Tibial artery (tissue), 4 donors: ENCODE data around the gene DERL3.

Source experiments
- DNase-seq, 2 donors: peaks; one replicate each; pipeline ENCODE4 v3.0.0-alpha.2; 2019
- H3K27ac ChIP-seq, 2 donors: fragments of 200-600 bp; sonication (generic) in 1 of 2; 1 replicate in 1 of 2; 2 replicates in 1 of 2; pipeline ENCODE4 v1.5.1; 2018 to 2019; ENCODE audit warnings: mild to moderate bottlenecking in 1 of 2
- H3K27me3 ChIP-seq, 2 donors: fragments of 200-600 bp; sonication (generic) in 1 of 2; one replicate each; pipeline versions ENCODE4 v1.5.1 to v1.6.0; 2016 to 2019
- H3K36me3 ChIP-seq, 3 donors: fragments of 200-600 bp; sonication (generic) in 2 of 3; one replicate each; pipeline ENCODE4 v1.5.1; 2016 to 2019; ENCODE audit warnings: mild to moderate bottlenecking in 2 of 3
- H3K4me1 ChIP-seq, 4 donors: fragments of 200-600 bp; sonication (generic) in 2 of 4; 1 replicate in 3 of 4; 2 replicates in 1 of 4; pipeline ENCODE4 v1.5.1; 2016 to 2019
- H3K4me3 ChIP-seq, 2 donors: fragments of 200-600 bp; sonication (generic) in 1 of 2; 1 replicate in 1 of 2; 2 replicates in 1 of 2; pipeline ENCODE4 v1.5.1; 2018 to 2019; ENCODE audit warnings: mild to moderate bottlenecking in 2 of 2
- H3K9me3 ChIP-seq, 3 donors: fragments of 200-600 bp; sonication (generic) in 1 of 3; one replicate each; pipeline ENCODE4 v1.5.1; 2016 to 2019
- CTCF ChIP-seq, 2 experiments: fragments of 200-600 bp in 1 of 2; fragments of 450-650 bp in 1 of 2; IDR thresholded peaks; one replicate each; pipeline ENCODE4 v1.5.1; 2017 to 2019; ENCODE audit warnings: antibody characterized with exemption in 2 of 2, mild to moderate bottlenecking in 1 of 2, moderate library complexity in 1 of 2
- intact Hi-C: fragments of 100-400 bp; cut with DNase I; formaldehyde crosslinking; loops from one replicate; pipeline ENCODE4 v1.15.0; 2023; ENCODE audit warnings: low total_unique reads

Gene DERL3

GRCh38 chr22:23832226-23833016 lies 6.4 kb downstream of the DERL3 start:
- intact Hi-C loops, result no loop called here
- no peak overlapping the region for H3K27ac ChIP-seq
- no peak overlapping the region for H3K4me3 ChIP-seq
- DNase-seq, result peak in 1 of 2 donors; percentile 54
- H3K27me3 ChIP-seq, result no peaks in the 10 kb centered on the region
- H3K36me3 ChIP-seq, result peaks cover 4 to 86% (median 56%) of the 10 kb centered on the region in 3 donors
- H3K9me3 ChIP-seq, result no peaks in the 10 kb centered on the region
- peaks cover 0 to 32% (median 20%) of the 10 kb centered on the region in 4 donors for H3K4me1 ChIP-seq
- TF ChIP-seq CTCF (IDR thresholded peaks at IDR 0.05), result no peak

DNA sequence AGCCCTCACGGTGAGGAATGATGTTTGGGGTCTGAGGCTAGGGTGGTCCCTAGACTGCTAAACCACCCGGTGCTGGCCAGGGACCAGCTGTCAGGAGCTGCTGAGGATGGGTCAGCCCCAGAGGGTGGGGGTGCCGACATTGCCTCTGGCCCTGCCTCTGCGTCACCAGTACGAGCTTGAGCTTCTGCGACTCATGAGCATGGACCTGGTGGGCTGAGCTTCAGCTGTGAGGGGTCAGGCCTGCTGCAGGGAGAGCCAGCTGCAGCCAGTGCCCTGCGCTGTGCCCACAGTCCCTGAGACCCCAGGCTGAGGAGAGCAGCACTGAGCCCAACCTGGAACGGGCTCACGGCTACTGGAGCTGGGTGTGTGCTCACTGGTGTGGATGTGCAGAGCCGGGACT lies 7.0 kb downstream of the DERL3 start:
- peaks cover 8 to 87% (median 63%) of the 10 kb centered on the region in 3 donors for H3K36me3 ChIP-seq
- H3K27ac ChIP-seq, result no peak overlapping the region
- no peaks in the 10 kb centered on the region for H3K9me3 ChIP-seq
- peak in 1 of 2 donors; percentile 48 for DNase-seq
- peaks cover 0 to 32% (median 20%) of the 10 kb centered on the region in 4 donors for H3K4me1 ChIP-seq
- TF ChIP-seq CTCF (IDR thresholded peaks at IDR 0.05), result no peak
- intact Hi-C loops, result no loop called here
- H3K27me3 ChIP-seq, result no peaks in the 10 kb centered on the region
- no peak overlapping the region for H3K4me3 ChIP-seq

DNA sequence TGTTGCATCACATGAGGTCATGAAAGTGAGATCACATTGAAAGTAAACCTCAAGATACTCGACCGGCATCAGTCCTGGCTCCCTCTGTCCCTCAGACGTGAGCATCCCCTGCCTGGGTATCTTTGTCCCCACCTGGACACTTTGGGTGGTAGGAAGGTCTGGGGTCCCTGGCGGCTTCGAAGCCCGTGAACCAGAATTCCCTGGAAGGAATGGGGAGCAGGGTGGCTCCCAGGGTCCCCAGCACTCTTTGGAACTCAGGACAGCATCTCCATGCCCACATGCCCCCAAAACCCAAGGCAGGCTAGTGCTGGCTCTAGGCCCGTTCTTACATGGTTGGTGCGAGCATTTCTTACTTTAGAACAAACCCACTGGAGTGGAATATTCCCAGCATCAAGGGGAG lies 7.5 kb downstream of the DERL3 start:
- peak in 1 of 2 donors; percentile 45 for DNase-seq
- peaks cover 8 to 90% (median 68%) of the 10 kb centered on the region in 3 donors for H3K36me3 ChIP-seq
- peaks cover 0 to 32% (median 20%) of the 10 kb centered on the region in 4 donors for H3K4me1 ChIP-seq

GRCh38 chr22:23829845-23830372 lies 8.9 kb downstream of the DERL3 start:
- Histone ChIP-seq H3K4me1 (peaks cover 0 to 18% (median 9%) of the 10 kb centered on the region in 4 donors), H3K27me3 (no peaks in the 10 kb centered on the region), H3K27ac (no peak overlapping the region), H3K4me3 (no peak overlapping the region), H3K36me3 (peaks cover 21 to 91% (median 73%) of the 10 kb centered on the region in 3 donors), H3K9me3 (no peaks in the 10 kb centered on the region)
- intact Hi-C loops, result no loop called here
- no peak for DNase-seq
- no peak for TF ChIP-seq CTCF (IDR thresholded peaks at IDR 0.05)

More for the DNA sequence above, 7.5 kb downstream of the DERL3 start:
- H3K9me3 ChIP-seq, result no peaks in the 10 kb centered on the region
- no peak for TF ChIP-seq CTCF (IDR thresholded peaks at IDR 0.05)
- no peak overlapping the region for H3K4me3 ChIP-seq
- intact Hi-C loops, result no loop called here
- no peaks in the 10 kb centered on the region for H3K27me3 ChIP-seq
- H3K27ac ChIP-seq, result no peak overlapping the region

DNA sequence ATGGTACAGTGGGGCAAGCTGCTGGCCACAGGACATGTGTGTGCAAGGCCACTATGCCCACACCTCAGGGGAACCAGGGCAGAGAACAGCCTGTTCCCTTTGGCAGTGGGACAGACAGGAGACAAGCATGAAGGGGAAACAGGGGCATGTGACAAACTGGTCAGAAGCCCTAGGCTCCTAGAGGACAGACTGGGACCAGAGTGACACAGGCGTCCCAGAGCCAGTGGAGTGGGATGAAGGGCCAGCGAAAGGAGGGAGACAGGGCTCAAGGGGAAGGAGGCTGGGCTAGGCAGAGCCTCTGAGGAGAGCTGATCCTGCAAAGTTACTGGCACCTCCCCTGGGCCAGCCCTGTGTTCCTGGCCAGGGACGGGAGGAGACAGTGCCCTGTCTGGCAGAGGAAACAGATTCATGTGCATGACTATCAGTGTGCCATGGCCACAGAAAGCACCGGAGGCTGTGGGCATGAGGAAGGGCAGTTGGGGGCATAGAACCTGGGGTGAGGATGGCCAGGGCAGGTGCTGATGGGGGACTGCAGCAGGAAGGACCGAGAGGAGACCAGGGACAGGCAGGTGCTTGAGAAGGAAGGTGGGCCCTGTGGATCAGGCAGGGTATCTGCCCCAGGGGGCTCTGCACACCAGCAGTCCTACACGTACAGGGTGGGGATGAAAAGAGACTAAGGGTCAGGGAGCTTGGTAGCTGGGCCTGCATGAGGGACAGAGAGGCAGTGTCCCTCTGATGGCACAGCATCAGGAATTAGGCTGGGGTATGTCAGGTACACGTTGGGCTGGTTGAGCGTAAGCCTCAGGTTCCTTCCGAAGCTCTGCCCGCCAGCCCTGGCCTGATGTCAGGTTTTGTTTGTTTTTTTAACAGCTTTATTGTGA lies 9.8 kb downstream of the DERL3 start:
- H3K27me3 ChIP-seq, result no peaks in the 10 kb centered on the region
- no peaks in the 10 kb centered on the region for H3K9me3 ChIP-seq
- DNase-seq, result no peak
- peaks cover 0 to 17% (median 4%) of the 10 kb centered on the region in 4 donors for H3K4me1 ChIP-seq
- no peak overlapping the region for H3K27ac ChIP-seq
- intact Hi-C loops, result no loop called here
- no peak overlapping the region for H3K4me3 ChIP-seq
- peaks cover 23 to 91% (median 73%) of the 10 kb centered on the region in 3 donors for H3K36me3 ChIP-seq
- no peak for TF ChIP-seq CTCF (IDR thresholded peaks at IDR 0.05)
